NCI-H2196 treated with DMSO at 0.1 percent for 48 hours (cell line): Measurements from ENCODE around the gene CYP26B1.

Experiments used
- DNase-seq: peaks from one replicate; lab custom pipeline; 2025; ENCODE audit not compliant: unreplicated experiment; lab: John Stamatoyannopoulos, UW

CYP26B1 gene

GRCh38 chr2:72147303-72147971 is at the start of gene CYP26B1:
Gene CYP26B1 (minus strand): TSS chr2:72147862. CDS start chr2:72147834, 28 bp downstream.
- DNase-seq = no peak

DNA sequence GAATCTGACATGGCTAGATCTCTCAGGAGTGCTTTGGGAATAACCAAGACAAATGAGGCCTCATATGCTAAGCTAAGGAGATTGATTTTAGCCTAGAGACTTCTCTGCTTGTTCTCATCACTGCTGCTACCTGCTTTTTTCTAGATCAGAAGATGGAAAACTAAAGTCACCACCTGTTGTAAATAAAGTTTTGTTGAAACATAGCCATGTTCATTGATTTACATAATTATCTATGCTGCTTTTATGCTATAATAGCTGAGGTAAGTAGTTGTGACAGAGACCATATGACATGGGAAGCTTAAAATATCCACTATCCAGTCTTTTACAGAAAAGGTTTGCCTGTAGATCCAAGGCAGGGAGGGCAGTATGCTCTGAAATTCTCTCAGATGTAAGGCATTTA is 46.1 kb upstream of the CYP26B1 start:
- no peak for DNase-seq

- DNase-seq = no peak
These were observed 43.8 kb upstream of the CYP26B1 start for GRCh38 chr2:72191441-72191840.

DNA sequence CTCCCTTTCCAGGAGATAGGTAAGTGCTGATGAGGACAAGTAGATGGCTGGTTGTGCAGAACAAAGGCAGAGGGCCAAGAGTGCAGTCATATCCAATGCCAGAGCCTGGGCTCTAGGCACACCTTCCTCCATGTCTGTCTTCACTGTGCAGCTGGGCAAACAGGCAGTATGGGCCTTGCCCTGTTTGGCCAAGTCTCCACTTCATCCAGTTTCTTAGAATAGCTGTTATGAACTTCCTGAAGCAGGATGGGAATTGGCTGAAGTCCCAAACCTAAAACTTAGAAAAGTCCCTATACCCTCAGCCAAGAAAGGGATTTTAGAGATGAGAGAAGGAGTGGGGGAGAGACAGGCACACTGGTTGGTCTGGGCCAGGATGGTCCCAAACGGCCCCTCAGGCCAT is 37.5 kb upstream of the CYP26B1 start:
- no peak for DNase-seq

DNA sequence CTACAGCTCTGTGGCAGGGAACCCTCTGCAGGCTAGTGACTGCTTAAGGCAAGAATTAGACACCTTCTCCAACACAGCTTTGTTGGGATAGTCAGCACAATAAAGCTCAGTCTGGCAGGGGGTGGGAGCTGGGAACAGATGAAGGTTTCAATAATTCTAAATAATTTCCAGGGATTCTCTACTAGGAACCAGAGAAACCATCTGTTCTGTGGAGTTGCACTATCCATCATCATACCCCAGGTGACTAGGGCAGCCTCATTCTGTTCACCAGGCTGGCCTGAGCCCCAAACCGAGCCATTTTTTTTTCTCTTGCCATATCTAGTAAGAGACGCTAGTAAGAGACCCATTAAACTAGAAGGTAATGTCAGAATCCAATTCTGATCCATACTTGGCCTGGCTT is 35.8 kb upstream of the CYP26B1 start:
- DNase-seq = no peak

GRCh38 chr2:72183016-72183415 is 35.4 kb upstream of the CYP26B1 start:
- no peak for DNase-seq

DNA sequence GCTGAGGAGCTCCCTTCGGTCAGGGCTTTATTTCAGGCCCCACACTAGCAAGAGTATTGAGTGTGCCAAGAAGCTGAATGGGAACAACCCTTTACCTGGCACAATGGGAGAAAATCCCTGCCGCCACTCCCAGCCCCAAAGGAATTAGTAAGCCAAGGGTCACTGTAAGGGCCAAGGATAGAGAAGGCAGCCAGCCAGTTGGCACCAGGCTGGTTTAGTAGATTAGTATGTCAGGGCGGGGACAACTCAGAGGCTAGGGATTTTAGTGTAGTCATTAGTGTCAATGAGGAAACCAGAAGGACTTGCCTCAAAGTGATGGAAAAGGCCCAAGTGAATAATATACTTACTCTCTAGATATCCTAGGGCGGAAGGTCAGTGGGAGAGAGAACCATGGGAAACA is 34.9 kb upstream of the CYP26B1 start:
- no peak for DNase-seq

DNA sequence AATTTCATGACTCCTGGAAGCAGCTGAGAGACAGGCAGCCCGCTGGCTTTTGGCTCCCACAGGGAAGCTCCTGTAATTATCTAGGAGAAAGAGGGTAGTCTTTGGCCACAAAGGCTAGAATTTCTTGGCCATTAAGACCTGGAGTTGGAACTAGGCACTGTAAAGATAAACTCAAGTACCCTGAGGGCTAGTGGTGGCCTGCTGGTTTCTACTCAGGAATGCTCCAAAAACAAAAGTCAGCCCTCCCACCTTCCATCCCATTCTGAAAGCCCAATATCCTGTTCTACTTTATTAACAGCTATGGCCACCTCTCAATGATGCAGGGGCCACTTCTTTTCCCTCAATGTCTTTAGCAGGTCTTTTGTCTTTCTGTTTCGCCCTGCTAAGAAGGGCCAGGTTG is 34.0 kb upstream of the CYP26B1 start:
- no peak for DNase-seq

DNA sequence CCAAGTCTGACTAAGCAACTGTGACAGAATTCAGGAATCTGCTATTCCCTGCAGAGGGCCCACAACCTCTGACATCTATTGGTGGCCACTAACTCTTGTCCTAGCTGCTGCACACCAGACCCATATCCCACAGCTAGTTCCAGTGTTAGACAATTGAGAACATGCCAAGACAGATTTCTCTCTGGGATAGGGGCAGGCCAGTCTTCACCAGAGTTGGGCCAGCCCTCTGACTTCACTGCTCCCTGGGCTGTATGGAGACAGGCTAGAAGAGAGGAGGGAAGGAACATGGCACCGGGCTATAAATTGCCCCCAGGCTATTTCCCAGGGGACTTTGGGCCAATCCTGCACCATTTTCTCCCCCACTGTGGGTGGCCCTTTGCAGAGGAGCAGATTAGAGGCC is 32.7 kb upstream of the CYP26B1 start:
- no peak for DNase-seq

- no peak for DNase-seq
These were observed 30.9 kb upstream of the CYP26B1 start for GRCh38 chr2:72178551-72178950.

- DNase-seq = no peak
These were observed 28.6 kb upstream of the CYP26B1 start for GRCh38 chr2:72176281-72176680.

- no peak for DNase-seq
These were observed 28.0 kb upstream of the CYP26B1 start for GRCh38 chr2:72175636-72176035.

DNA sequence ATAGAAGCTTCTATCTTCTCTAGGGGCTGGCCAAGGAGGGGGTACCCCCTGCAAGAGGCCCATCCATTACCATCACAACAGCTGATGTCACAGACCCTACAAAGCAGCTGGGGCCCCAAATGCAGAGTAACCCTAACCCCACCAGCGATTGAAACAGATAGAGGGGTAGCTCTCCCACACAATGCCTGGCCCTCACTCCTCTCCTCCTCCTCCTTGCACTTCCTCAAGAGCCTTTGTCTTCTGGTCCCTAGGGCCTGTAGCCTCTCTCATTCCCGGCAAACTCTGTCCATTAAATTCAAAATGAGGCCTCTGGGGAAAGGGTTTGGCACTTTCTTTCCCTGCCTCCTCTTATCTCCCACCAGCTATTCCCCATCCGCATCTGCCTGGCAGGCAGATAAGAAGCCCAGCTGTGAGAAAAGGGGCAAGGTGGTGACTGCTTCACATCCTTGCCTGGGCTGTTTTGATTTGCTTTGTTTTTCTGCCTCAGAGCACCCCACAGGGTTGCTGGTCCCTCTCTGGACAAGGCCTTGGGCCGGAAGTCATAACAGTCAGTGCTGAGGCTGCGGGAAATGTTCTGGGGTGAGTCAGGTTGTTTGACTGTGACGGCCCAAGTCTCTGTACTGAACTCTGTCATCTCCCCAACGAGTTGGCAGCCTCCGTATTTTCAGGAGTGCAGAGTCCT is 26.1 kb upstream of the CYP26B1 start:
- no peak for DNase-seq

DNA sequence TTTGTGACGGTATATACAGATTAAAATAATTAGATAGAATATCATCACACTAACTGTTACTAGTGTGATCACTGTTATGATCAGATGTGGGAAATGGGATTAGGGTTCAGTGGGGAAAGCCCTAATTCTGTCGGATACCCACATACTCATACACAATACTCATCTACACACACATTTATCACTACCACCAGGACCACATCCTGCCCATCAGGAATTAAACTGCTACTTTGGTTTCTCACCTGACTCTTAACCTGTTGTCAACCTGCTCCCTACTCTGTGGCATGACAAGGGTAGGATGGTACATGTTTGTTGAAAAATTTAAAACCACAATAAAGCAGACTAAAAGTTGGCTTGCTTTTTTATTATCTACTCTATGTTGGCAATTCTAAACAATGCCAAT is 24.8 kb upstream of the CYP26B1 start:
- DNase-seq = no peak

GRCh38 chr2:72166279-72166678 is 18.6 kb upstream of the CYP26B1 start:
- no peak for DNase-seq

GRCh38 chr2:72165792-72166191 is 18.1 kb upstream of the CYP26B1 start:
- DNase-seq = no peak

DNA sequence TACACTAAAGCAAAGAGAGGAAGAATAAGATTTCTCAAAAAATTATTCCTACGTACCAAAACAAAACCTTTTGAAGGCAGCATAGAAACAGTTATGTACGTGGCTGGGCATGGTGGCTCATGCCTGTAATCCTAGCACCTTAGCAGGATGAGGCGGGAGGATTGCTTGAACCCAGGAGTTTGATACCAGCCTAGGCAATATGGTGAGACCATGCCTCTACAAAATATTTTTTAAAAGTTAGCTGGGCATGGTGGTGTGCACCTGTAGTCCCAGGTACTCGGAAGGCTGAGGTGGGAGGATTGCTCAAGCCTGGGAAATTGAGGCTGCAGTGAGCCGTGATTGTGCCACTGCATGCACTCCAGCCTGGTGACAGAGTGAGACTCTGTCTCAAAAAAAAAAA is 14.9 kb upstream of the CYP26B1 start:
- no peak for DNase-seq

GRCh38 chr2:72159211-72159993 is 11.7 kb upstream of the CYP26B1 start:
- DNase-seq = no peak

DNA sequence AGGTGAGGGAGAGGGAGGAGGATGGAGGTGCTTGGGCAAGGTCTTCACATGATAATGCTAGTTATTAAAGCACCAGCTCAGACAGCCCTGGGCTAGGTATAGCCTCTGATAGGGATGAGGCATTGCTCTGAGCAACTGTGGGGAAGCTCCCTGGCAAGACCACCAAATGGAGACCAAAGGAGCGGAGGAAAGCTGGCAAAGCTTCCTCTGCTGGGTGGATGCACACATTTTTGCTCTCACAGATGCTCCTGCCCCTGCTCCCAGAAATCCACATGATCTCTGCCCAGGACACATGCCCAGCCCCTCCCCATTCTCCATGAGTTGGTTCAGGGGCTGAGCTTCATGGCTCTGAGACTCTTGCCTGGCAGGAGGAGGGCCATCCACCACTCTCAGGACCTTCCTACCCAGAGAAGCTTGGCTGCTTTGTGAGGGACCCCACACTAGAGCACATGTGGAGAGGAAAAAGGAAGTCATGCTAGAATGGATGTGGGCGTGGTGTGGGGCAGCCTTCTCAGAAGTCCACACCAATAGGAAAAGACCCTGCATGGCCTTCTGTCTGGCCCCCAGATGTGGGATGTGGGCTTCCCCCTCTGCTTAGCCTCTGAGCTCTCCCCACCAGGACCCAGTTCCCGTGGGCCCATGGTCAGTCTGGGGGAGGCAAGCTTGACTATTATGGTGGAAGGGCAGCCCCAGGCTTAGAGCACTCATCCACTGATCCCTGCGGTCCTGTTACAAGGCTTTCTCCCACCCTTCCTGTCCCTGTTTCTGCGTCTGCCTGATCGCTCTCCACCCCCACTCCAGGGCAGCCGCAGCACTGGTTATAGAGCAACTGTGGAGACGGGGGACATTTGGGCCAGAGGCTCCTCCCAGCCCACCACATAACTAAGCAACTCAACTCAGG is 10.5 kb upstream of the CYP26B1 start:
- no peak for DNase-seq

- no peak for DNase-seq
These were observed 9.2 kb upstream of the CYP26B1 start for GRCh38 chr2:72156872-72157271.

- DNase-seq = no peak
These were observed 8.1 kb upstream of the CYP26B1 start for GRCh38 chr2:72155737-72156136.
